ENCODE measurements around the gene ATG13.
A peak's percentile ranks its signal among the peaks of the same experiment; 100 is the strongest.

- TF ChIP-seq POLR2A (IDR thresholded peaks at IDR 0.05) (peak in 1 of 2 donors; percentile 87), CTCF (IDR thresholded peaks at IDR 0.05) (no peak)
These were observed 83.1 kb downstream of the ATG13 start, which contains the start of the genes ARHGAP1 and ZNF408 for GRCh38 chr11:46700241-46701077.

Measured in heart left ventricle (tissue), 13 donors.